ENCODE measurements around the gene NTM. TPM values are rescaled to one million over a fixed set of nuclear protein-coding genes. Genes with fewer than 3 reads are reported as not detected.

Gene NTM
- total and polyA plus RNA-seq, 2 donors from 2014 or later: 0.92 to 10.3 TPM

- Histone ChIP-seq H3K27ac (ENCODE audit: low read depth in 2 of 2, low read length in 2 of 2) (no peak overlapping the region), H3K27me3 (ENCODE audit: control insufficient read depth, insufficient read depth, low read length) (no peaks in the 10 kb centered on the region), H3K4me3 (ENCODE audit: low read length in 3 of 3) (no peak overlapping the region), H3K9me3 (ENCODE audit: control insufficient read depth in 2 of 3, insufficient read depth in 1 of 3, low read length in 3 of 3) (no peaks in the 10 kb centered on the region), H3K9ac (ENCODE audit: low read length in 3 of 3) (no peak overlapping the region), H3K4me1 (ENCODE audit: control insufficient read depth in 2 of 3, insufficient read depth in 2 of 3, low read depth in 1 of 3, low read length in 3 of 3) (no peaks in the 10 kb centered on the region), H3K36me3 (ENCODE audit: control insufficient read depth in 2 of 3, insufficient read depth in 3 of 3, low read length in 3 of 3) (no peaks in the 10 kb centered on the region)
- intact Hi-C loops (cut with DNase I): no loop called here
- TF ChIP-seq CTCF (IDR thresholded peaks at IDR 0.05; ENCODE audit: borderline replicate concordance, extremely low read depth, insufficient read depth): no peak
- FAIRE-seq (no peak), DNase-seq (no peak)
Measured at GRCh38 chr11:132116516-132116915, 746.1 kb downstream of the NTM start.

- Histone ChIP-seq H3K4me1 (ENCODE audit: control insufficient read depth in 2 of 3, insufficient read depth in 2 of 3, low read depth in 1 of 3, low read length in 3 of 3) (no peaks in the 10 kb centered on the region), H3K9me3 (ENCODE audit: control insufficient read depth in 2 of 3, insufficient read depth in 1 of 3, low read length in 3 of 3) (no peaks in the 10 kb centered on the region), H3K27me3 (ENCODE audit: control insufficient read depth, insufficient read depth, low read length) (no peaks in the 10 kb centered on the region), H3K9ac (ENCODE audit: low read length in 3 of 3) (no peak overlapping the region), H3K27ac (ENCODE audit: low read depth in 2 of 2, low read length in 2 of 2) (no peak overlapping the region), H3K36me3 (ENCODE audit: control insufficient read depth in 2 of 3, insufficient read depth in 3 of 3, low read length in 3 of 3) (no peaks in the 10 kb centered on the region), H3K4me3 (ENCODE audit: low read length in 3 of 3) (no peak overlapping the region)
- intact Hi-C loops (cut with DNase I): no loop called here
- no peak for TF ChIP-seq CTCF (IDR thresholded peaks at IDR 0.05; ENCODE audit: borderline replicate concordance, extremely low read depth, insufficient read depth)
- DNase-seq (no peak), FAIRE-seq (no peak)
Measured at GRCh38 chr11:132118661-132119060, 748.2 kb downstream of the NTM start.

- Histone ChIP-seq H3K4me1 (ENCODE audit: control insufficient read depth in 2 of 3, insufficient read depth in 2 of 3, low read depth in 1 of 3, low read length in 3 of 3) (no peaks in the 10 kb centered on the region), H3K27me3 (ENCODE audit: control insufficient read depth, insufficient read depth, low read length) (no peaks in the 10 kb centered on the region), H3K4me3 (ENCODE audit: low read length in 3 of 3) (no peak overlapping the region), H3K9me3 (ENCODE audit: control insufficient read depth in 2 of 3, insufficient read depth in 1 of 3, low read length in 3 of 3) (no peaks in the 10 kb centered on the region), H3K27ac (ENCODE audit: low read depth in 2 of 2, low read length in 2 of 2) (no peak overlapping the region), H3K36me3 (ENCODE audit: control insufficient read depth in 2 of 3, insufficient read depth in 3 of 3, low read length in 3 of 3) (no peaks in the 10 kb centered on the region), H3K9ac (ENCODE audit: low read length in 3 of 3) (no peak overlapping the region)
- no peak for DNase-seq
- no peak for TF ChIP-seq CTCF (IDR thresholded peaks at IDR 0.05; ENCODE audit: borderline replicate concordance, extremely low read depth, insufficient read depth)
- FAIRE-seq: no peak
- intact Hi-C loops (cut with DNase I): no loop called here
Measured at GRCh38 chr11:132119573-132119972, 749.2 kb downstream of the NTM start.

- H3K27ac ChIP-seq (ENCODE audit: low read depth in 2 of 2, low read length in 2 of 2): no peak overlapping the region
- no peaks in the 10 kb centered on the region for H3K36me3 ChIP-seq (ENCODE audit: control insufficient read depth in 2 of 3, insufficient read depth in 3 of 3, low read length in 3 of 3)
- no peak for FAIRE-seq
- intact Hi-C loops (cut with DNase I): loop anchor here (10.0 kb wide), 1 partner anchor 258 kb away; no protein-coding TSS in a partner anchor
- H3K4me1 ChIP-seq (ENCODE audit: control insufficient read depth in 2 of 3, insufficient read depth in 2 of 3, low read depth in 1 of 3, low read length in 3 of 3): peaks cover 4 to 8% (median 6%) of the 10 kb centered on the region in 3 donors
- no peak overlapping the region for H3K4me3 ChIP-seq (ENCODE audit: low read length in 3 of 3)
- H3K27me3 ChIP-seq (ENCODE audit: control insufficient read depth, insufficient read depth, low read length): no peaks in the 10 kb centered on the region
- TF ChIP-seq CTCF (IDR thresholded peaks at IDR 0.05; ENCODE audit: borderline replicate concordance, extremely low read depth, insufficient read depth): no peak
- H3K9me3 ChIP-seq (ENCODE audit: control insufficient read depth in 2 of 3, insufficient read depth in 1 of 3, low read length in 3 of 3): no peaks in the 10 kb centered on the region
- no peak for DNase-seq
- H3K9ac ChIP-seq (ENCODE audit: low read length in 3 of 3): no peak overlapping the region
Measured at GRCh38 chr11:132122735-132123134, 752.3 kb downstream of the NTM start.
